Thoracic aorta (tissue), 2 donors: ENCODE measurements around the gene ERCC5. TPM values are rescaled to one million over a fixed set of nuclear protein-coding genes. Genes with fewer than 3 reads are reported as not detected.

ENCODE experiments used
- ATAC-seq: fragments of 150-250 bp; one replicate; pipeline ENCODE4 v1.8.0; 2017; ENCODE audit warnings: low read depth; ENCODE audit not compliant: insufficient number of reproducible peaks, low FRiP score
- DNase-seq: peaks from one replicate; pipeline ENCODE4 v3.0.0-alpha.2; 2020; ENCODE audit warnings: low spot score
- H3K27ac ChIP-seq, 2 donors: fragments of 200-600 bp; sonication (generic); 1 replicate in 1 of 2; 2 replicates in 1 of 2; pipeline ENCODE4 v1.5.1; 2016; ENCODE audit warnings: mild to moderate bottlenecking in 2 of 2, moderate library complexity in 2 of 2
- H3K27me3 ChIP-seq: fragments of 200-600 bp; sonication (generic); replicated peaks from 2 replicates; pipeline ENCODE4 v1.6.0; 2016; ENCODE audit warnings: mild to moderate bottlenecking; ENCODE audit not compliant: insufficient read depth
- H3K36me3 ChIP-seq: fragments of 200-600 bp; sonication (generic); one replicate; pipeline ENCODE4 v1.5.1; 2016
- H3K4me1 ChIP-seq, 2 donors: fragments of 200-600 bp; sonication (generic); 1 replicate in 1 of 2; 2 replicates in 1 of 2; pipeline versions ENCODE4 v1.5.1 to v1.6.0; 2016; ENCODE audit warnings: low read depth in 2 of 2, mild to moderate bottlenecking in 1 of 2; ENCODE audit not compliant: control insufficient read depth in 1 of 2
- H3K4me3 ChIP-seq: fragments of 200-600 bp; sonication (generic); 2 replicates; pipeline ENCODE4 v1.5.1; 2016; ENCODE audit warnings: mild to moderate bottlenecking
- H3K9me3 ChIP-seq: fragments of 200-600 bp; sonication (generic); 2 replicates; pipeline ENCODE4 v1.5.1; 2016
- CTCF ChIP-seq: fragments of 200-600 bp; sonication (generic); IDR thresholded peaks from one replicate; pipeline ENCODE4 v1.5.1; 2019; ENCODE audit warnings: antibody characterized with exemption
- total RNA-seq, 2 donors: library from RNA; depleted of rRNA; stranded (reverse); fragments of >200 nt; gene quantifications; one replicate each; pipeline versions ENCODE4 v1.1.0 to v1.2.3, GENCODE V29; 2016

The ERCC5 gene
- total RNA-seq, 2 donors from 2014 or later: 59.4 to 80.8 TPM

GRCh38 chr13:102912599-102912998 lies 66.8 kb downstream of the ERCC5 start:
- no peak for TF ChIP-seq CTCF
- DNase-seq (no peak), ATAC-seq (no peak)
- H3K27me3 ChIP-seq: no peaks in the 10 kb centered on the region
- no peaks in the 10 kb centered on the region for H3K9me3 ChIP-seq
- no peaks in the 10 kb centered on the region for H3K4me1 ChIP-seq
- H3K27ac ChIP-seq: no peak overlapping the region
- no peak overlapping the region for H3K4me3 ChIP-seq
- H3K36me3 ChIP-seq: no peaks in the 10 kb centered on the region

- H3K4me3 ChIP-seq: no peak overlapping the region
- DNase-seq (no peak), ATAC-seq (no peak)
- H3K36me3 ChIP-seq: no peaks in the 10 kb centered on the region
- H3K27me3 ChIP-seq: no peaks in the 10 kb centered on the region
- no peak overlapping the region for H3K27ac ChIP-seq
- no peak for TF ChIP-seq CTCF
- no peaks in the 10 kb centered on the region for H3K4me1 ChIP-seq
- H3K9me3 ChIP-seq: no peaks in the 10 kb centered on the region
Observed at GRCh38 chr13:102913914-102914313, 68.1 kb downstream of the ERCC5 start.

GRCh38 chr13:102914339-102914930 lies 68.6 kb downstream of the ERCC5 start:
- no peak for DNase-seq
- Histone ChIP-seq H3K27ac (no peak overlapping the region), H3K36me3 (no peaks in the 10 kb centered on the region), H3K4me3 (no peak overlapping the region), H3K4me1 (no peaks in the 10 kb centered on the region), H3K27me3 (no peaks in the 10 kb centered on the region), H3K9me3 (no peaks in the 10 kb centered on the region)
- TF ChIP-seq CTCF: no peak
- no peak for ATAC-seq

- no peak overlapping the region for H3K4me3 ChIP-seq
- DNase-seq (no peak), ATAC-seq (no peak)
- H3K4me1 ChIP-seq: no peaks in the 10 kb centered on the region
- H3K36me3 ChIP-seq: no peaks in the 10 kb centered on the region
- no peak overlapping the region for H3K27ac ChIP-seq
- no peaks in the 10 kb centered on the region for H3K9me3 ChIP-seq
- no peaks in the 10 kb centered on the region for H3K27me3 ChIP-seq
- no peak for TF ChIP-seq CTCF
Observed at GRCh38 chr13:102915393-102915930, 69.6 kb downstream of the ERCC5 start.

GRCh38 chr13:102917019-102917418 lies 71.2 kb downstream of the ERCC5 start:
- ATAC-seq (no peak), DNase-seq (no peak)
- H3K4me1 ChIP-seq: no peaks in the 10 kb centered on the region

More at GRCh38 chr13:102917019-102917418, 71.2 kb downstream of the ERCC5 start:
- TF ChIP-seq CTCF: no peak
- Histone ChIP-seq H3K36me3 (no peaks in the 10 kb centered on the region), H3K27me3 (no peaks in the 10 kb centered on the region), H3K27ac (no peak overlapping the region), H3K9me3 (no peaks in the 10 kb centered on the region), H3K4me3 (no peak overlapping the region)
